Airway epithelial cell (primary cell): ENCODE data around the gene BBIP1. TPM values are rescaled to one million over a fixed set of nuclear protein-coding genes. Genes with fewer than 3 reads are reported as not detected.

Experiments used
- total RNA-seq: library from RNA; depleted of rRNA; stranded (reverse); fragments of >200 nt; gene quantifications from 2 replicates; pipeline ENCODE4 v1.2.3, GENCODE V29; 2015

The BBIP1 gene
- total RNA-seq: 12.7 and 13.0 TPM in 2 replicates

GRCh38 chr10:110918643-110919348 lies at the start of gene BBIP1:
TSS of gene BBIP1 (minus strand) at chr10:110919180. CDS start at chr10:110918157, 1,023 bp downstream.

GRCh38 chr10:110919349-110919931 lies 460 bp upstream of the BBIP1 start, which contains the start of gene SHOC2:
TSS of gene SHOC2 (plus strand) at chr10:110919604. CDS start at chr10:110964359, 44,755 bp downstream.

GRCh38 chr10:110871298-110872084 lies 47.5 kb downstream of the BBIP1 start, which contains the start of gene PDCD4:
TSS of gene PDCD4 (plus strand) at chr10:110871928. CDS start at chr10:110876028, 4,100 bp downstream.

Other genes with a start within 250 kb of the BBIP1 start
- gene PDCD4, start 47.3 kb downstream of the BBIP1 start, total RNA-seq: 109 and 142 TPM in 2 replicates
- gene SHOC2, start 424 bp upstream of the BBIP1 start, total RNA-seq: 17.0 and 19.3 TPM in 2 replicates
- not detected in 2 replicates for gene ADRA2A, start 157.8 kb upstream of the BBIP1 start, total RNA-seq